ENCODE measurements around the gene SAAL1. TPM values are rescaled to one million over a fixed set of nuclear protein-coding genes. Genes with fewer than 3 reads are reported as not detected.
"Not testable (repeated sequence)": the region's sequence is repeated elsewhere in the genome, so short reads cannot be mapped to it uniquely, and the experiment has no call there.

SAAL1 gene, protein sequence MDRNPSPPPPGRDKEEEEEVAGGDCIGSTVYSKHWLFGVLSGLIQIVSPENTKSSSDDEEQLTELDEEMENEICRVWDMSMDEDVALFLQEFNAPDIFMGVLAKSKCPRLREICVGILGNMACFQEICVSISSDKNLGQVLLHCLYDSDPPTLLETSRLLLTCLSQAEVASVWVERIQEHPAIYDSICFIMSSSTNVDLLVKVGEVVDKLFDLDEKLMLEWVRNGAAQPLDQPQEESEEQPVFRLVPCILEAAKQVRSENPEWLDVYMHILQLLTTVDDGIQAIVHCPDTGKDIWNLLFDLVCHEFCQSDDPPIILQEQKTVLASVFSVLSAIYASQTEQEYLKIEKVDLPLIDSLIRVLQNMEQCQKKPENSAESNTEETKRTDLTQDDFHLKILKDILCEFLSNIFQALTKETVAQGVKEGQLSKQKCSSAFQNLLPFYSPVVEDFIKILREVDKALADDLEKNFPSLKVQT
- total RNA-seq (2014; rRNA removed; shearing (Covaris generic)), result 36.1 and 37.3 TPM in 2 replicates
- polyA plus RNA-seq (2015; cell fraction: cytosol; rRNA removed), result 36.9 and 37.0 TPM in 2 replicates
- polyA plus RNA-seq (2015; cell fraction: nucleus; rRNA removed), result 95.9 and 96.7 TPM in 2 replicates

DNA sequence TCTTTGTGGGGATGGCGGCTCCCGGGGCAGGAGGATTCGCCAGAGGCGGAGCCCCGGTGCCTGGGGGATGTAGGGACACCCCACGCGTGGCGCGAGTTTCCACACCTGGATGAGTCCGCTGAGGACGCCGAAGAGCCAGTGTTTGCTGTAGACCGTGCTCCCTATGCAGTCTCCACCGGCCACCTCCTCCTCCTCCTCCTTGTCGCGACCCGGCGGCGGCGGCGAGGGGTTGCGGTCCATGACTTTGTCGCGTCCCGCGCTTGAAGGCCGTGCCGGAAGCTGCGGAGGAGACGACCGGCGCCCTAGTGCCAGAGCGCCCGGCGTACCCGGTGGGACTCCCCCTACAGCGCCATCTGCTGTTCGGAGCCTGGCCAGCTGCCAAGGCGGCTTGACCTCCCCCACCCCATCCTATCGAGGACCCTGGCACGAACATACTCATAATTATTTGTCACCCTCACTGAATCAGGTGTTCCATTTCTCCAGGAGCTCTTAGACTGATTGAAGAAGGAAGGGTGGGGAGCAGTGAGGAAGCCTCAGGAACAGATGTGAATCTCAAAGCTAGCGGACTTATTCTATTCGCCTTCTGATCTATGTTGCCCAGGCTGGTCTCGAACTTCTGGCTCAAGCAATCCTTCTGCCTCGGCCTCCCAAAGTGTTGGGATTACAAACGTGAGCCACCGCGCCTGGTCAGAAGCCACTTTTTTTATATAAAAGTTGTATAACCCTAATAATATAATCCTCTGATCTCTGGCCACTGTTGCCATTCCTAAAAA, at the start of gene SAAL1:
SAAL1 (minus strand) TSS at position 281 of the 773 bp plus-strand sequence; CDS start at position 240, 41 bp downstream.
- peak; percentile 86 for DNase-seq (ENCODE audit: low read depth, low spot score)
- in situ Hi-C loops (cut with HindIII; ENCODE audit: low pct_unique_long_range_greater_than_20kb, low sequenced_read_pairs), result no loop called here

DNA sequence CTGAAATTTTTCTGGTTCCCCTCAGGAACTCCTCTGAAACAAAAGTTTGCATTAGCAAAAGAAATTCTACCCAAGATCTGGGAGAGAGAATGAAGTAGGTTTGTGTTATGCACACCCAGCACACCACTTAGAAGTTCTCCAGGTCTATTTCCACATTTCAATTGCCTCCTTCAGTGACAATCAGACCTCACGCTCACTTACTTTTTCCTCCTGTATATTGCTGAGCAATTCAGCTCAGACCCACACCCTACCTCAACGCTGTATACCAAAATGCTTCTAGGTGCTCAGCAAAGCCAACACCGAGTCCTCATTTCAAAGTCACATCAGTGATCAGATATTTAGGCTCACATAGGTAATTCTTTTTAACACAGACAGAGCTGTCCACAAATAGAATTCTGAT, 45.7 kb upstream of the SAAL1 start:
- DNase-seq (ENCODE audit: low read depth, low spot score), result no peak

DNA sequence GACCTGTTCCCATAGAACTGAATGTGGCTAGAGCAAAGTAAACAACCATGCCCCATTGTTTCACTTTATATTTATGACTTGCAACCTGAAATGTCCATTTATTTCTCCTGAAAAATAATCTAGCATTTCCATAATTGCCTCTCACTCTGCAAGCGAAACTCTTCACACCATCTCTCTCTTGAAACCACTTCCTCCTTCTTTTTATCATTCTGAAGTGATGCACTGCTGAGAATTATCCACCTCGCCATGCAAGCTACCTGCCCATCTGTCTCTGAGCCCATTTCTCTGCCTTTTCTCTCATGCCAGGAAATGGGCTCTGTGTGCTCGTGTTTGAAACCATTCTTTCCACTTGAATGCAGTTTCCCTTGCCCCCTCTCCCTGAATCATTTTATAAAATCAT, 40.0 kb upstream of the SAAL1 start:
- in situ Hi-C loops (cut with HindIII; ENCODE audit: low pct_unique_long_range_greater_than_20kb, low sequenced_read_pairs), result no loop called here
- no peak for DNase-seq (ENCODE audit: low read depth, low spot score)

More for the DNA sequence above, 45.7 kb upstream of the SAAL1 start:
- in situ Hi-C loops (cut with HindIII; ENCODE audit: low pct_unique_long_range_greater_than_20kb, low sequenced_read_pairs), result no loop called here

DNA sequence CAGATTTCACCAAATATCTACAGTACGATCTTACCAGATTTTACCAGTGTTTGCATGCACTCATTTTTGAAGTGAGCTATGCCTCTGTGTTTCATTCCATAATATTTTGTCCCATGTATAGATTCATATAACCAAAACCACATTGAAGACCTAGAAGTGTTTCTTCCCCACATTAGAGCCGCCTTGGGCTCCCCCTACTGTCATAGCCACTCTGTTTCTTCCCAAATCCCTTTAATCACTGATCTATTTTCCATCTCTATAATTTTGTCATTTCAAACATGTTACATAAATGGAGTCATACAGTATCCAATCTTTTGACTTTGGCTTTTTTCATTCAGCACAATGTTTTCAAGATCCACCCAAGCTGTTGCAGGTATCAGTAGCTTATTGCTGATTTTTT, 39.1 kb upstream of the SAAL1 start:
- DNase-seq (ENCODE audit: low read depth, low spot score), result peak; percentile 62
- in situ Hi-C loops (cut with HindIII; ENCODE audit: low pct_unique_long_range_greater_than_20kb, low sequenced_read_pairs), result no loop called here

DNA sequence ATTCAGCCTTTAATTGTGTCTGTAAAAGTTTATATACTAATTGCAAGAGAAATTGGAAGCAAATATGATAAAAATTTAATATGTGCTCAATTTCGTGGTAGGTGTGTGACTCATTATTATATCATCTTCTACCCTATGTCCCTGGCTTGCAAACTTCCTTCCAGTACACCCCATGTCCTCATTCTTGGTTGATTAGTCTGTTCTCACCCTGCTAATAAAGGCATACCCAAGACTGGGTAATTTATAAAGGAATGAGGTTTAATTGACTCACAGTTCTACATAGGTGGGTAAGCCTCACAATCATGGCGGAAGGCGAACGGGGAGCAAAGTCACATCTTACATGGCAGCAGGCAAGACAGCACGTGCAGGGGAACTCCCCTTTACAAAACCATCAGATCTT, 38.4 kb upstream of the SAAL1 start:
- no peak for DNase-seq (ENCODE audit: low read depth, low spot score)
- in situ Hi-C loops (cut with HindIII; ENCODE audit: low pct_unique_long_range_greater_than_20kb, low sequenced_read_pairs), result no loop called here

DNA sequence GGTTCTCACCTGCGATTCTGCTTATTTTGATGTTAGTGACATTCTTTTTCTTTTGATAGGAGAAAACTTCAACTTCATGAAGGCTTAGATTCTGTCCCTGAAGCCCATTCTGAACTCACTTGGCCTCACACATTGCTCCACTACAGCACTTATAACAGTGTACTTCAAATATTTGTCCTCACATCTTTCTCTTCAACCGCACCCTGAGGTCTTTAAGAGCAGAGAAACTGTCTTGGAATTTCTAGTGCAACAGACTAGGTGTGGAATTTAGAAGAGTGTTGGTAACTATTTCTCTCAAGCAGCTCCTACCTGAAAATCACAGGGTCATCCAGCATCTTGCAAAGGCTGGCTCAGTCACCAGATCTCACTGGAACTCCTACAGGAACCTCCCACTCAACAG, 34.3 kb upstream of the SAAL1 start:
- DNase-seq (ENCODE audit: low read depth, low spot score), result no peak
- in situ Hi-C loops (cut with HindIII; ENCODE audit: low pct_unique_long_range_greater_than_20kb, low sequenced_read_pairs), result no loop called here

DNA sequence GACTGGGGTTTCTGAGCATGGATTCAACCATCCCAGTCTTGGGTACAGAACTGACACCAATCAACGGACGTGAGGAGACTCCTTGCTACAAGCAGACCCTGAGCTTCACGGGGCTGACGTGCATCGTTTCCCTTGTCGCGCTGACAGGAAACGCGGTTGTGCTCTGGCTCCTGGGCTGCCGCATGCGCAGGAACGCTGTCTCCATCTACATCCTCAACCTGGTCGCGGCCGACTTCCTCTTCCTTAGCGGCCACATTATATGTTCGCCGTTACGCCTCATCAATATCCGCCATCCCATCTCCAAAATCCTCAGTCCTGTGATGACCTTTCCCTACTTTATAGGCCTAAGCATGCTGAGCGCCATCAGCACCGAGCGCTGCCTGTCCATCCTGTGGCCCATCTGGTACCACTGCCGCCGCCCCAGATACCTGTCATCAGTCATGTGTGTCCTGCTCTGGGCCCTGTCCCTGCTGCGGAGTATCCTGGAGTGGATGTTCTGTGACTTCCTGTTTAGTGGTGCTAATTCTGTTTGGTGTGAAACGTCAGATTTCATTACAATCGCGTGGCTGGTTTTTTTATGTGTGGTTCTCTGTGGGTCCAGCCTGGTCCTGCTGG, 31.4 kb upstream of the SAAL1 start:
- DNase-seq (ENCODE audit: low read depth, low spot score), result no peak
- in situ Hi-C loops (cut with HindIII; ENCODE audit: low pct_unique_long_range_greater_than_20kb, low sequenced_read_pairs), result no loop called here

DNA sequence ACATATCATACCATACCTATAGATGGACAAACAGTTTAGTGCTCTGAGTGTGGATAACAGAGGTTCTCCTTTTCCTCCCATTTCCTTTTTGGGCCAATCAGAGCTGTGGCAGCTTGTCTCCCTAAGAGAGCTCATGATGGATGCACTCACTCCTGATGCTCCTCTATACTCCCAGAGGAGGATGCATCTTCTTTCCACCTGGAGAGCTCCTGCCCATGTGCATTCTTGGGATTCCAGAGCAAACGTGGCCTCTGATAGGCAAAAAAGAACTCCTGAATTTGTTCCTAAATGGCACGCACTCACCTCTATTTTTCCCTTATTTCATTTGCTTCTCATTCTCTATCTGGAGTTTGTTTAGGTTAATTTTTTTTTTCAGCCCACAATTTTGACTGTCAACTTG, 29.4 kb upstream of the SAAL1 start:
- no peak for DNase-seq (ENCODE audit: low read depth, low spot score)
- in situ Hi-C loops (cut with HindIII; ENCODE audit: low pct_unique_long_range_greater_than_20kb, low sequenced_read_pairs), result no loop called here

DNA sequence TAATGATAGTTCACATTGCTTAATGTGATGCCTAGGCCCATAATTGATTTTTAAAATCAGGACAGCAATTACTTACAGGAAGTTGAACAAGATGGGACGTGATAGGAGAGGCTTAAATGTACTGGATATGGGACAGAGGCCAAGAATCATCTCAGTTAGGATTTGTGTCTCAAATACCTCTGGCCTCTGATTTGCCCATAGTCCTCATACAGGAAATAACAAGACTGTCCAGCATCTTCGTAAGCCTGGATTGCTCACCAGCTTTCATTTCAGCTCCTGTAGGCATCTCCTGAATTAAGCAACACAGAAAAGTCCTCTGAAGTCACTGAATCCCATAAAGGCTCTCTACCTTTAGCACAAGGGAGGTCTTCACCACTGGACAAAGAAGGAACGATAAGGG, 26.5 kb upstream of the SAAL1 start, which contains the start of gene MRGPRX3:
MRGPRX3 (plus strand) TSS at position 231 of the 400 bp plus-strand sequence. CDS start 4,632 bp downstream, outside the sequence.
- DNase-seq (ENCODE audit: low read depth, low spot score), result no peak
- in situ Hi-C loops (cut with HindIII; ENCODE audit: low pct_unique_long_range_greater_than_20kb, low sequenced_read_pairs), result no loop called here

DNA sequence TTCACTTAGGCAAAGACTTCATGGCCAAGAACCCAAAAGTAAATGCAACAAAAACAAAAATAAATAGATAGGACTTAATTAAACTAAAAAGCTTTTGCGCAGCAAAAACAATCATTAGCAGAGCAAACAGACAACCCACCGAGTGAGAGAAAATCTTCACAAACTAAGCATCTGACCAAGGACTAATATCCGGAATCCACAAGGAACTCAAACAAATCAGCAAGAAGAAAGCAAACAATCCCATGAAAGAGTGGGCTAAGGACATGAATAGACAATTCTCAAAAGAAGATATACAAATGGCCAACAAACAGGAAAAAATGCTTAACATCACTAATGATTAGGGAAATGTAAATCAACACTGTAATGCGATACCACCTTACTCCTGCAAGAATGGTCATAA, 25.2 kb upstream of the SAAL1 start:
- in situ Hi-C loops (cut with HindIII; ENCODE audit: low pct_unique_long_range_greater_than_20kb, low sequenced_read_pairs); DNase-seq (ENCODE audit: low read depth, low spot score): not testable (repeated sequence)

DNA sequence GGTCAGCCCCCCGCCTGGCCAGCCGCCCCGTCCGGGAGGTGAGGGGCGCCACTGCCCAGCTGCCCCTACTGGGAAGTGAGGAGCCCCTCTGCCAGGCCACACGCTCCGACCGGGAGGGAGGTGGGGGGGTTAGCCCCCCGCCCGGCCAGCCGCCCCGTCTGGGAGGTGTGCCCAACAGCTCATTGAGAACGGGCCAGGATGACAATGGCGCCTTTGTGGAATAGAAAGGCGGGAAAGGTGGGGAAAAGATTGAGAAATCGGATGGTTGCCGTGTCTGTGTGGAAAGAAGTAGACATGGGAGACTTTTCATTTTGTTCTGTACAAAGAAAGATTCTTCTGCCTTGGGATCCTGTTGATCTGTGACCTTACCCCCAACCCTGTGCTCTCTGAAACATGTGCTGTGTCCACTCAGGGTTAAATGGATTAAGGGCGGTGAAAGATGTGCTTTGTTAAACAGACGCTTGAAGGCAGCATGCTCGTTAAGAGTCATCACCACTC, 15.5 kb upstream of the SAAL1 start:
- in situ Hi-C loops (cut with HindIII; ENCODE audit: low pct_unique_long_range_greater_than_20kb, low sequenced_read_pairs), result not testable (repeated sequence)
- DNase-seq (ENCODE audit: low read depth, low spot score), result peak; percentile 58

DNA sequence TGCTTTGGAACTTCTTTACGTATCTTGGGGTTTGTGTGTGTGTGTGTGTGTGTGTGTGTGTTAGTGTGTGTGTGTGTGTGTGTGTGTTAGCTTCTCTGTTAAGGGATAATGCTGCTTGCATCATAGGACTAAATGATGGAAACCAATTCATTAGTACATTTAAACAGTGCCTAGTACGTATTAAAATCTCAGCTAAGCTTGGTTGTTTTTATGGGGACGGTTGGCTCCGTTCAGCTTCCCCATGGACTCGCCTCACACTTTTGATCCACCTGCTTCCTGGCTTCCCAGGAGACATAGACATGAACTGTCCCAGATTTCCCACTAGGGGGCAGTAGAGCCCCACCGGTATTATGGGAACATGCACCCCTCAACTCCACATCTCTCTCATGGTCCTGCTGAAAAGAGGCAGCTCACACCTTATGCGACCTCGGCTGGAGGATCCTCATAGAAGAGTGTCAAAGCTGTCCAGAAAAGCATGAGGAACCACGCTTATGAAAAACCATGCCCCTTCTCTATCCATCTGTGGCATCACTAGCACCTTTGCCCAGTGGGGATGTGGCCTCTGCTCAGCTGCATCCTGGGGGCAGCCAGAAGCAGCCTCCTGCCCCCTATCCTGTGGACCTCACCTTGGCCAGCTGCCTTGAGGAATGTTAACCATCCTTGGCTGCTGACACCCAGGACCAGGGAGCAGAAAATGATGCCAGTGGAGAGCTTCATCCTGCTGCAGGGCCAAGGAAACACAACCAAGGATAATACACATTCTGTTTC, 9.7 kb upstream of the SAAL1 start:
- peak; percentile 89 for DNase-seq (ENCODE audit: low read depth, low spot score)
- in situ Hi-C loops (cut with HindIII; ENCODE audit: low pct_unique_long_range_greater_than_20kb, low sequenced_read_pairs), result no loop called here

DNA sequence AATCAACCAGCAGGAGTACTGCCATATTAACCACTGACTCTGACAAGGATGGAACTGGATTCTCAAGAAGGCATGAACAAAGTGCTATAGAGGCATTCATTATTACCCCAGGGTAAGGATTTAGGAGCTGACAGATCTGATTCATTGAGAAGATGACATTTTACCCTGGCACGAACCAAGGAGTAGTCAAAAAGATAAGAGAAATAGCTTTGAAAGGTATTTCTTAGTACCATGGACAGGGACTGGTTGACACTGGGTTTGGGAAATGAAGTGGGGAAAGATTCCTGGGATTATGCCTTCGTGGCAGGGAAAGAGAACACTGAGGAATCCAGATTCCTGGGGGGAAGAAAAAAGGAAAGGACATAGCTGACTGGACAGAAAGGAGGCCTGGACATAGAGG, 5.1 kb upstream of the SAAL1 start:
- in situ Hi-C loops (cut with HindIII; ENCODE audit: low pct_unique_long_range_greater_than_20kb, low sequenced_read_pairs), result no loop called here

DNA sequence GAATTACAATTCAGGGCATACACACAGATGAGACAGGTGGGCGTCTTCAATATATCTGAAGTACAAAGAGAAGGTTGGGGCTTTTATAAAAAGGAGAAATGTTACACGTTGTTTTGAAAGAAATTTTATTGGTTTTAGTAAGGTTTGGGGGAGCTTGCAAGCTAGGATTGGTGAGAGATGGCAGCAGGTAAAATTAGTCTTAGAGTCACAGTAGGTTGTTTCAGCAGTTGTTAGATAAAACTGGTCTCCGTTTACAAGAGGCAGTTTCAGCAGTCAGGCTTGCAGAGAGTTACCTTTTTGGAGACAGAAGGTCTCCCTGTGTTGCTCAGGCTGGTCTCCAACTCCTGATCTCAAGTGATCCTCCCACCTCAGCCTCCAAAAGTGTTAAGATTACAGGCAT, 2.4 kb upstream of the SAAL1 start:
- in situ Hi-C loops (cut with HindIII; ENCODE audit: low pct_unique_long_range_greater_than_20kb, low sequenced_read_pairs), result no loop called here
- no peak for DNase-seq (ENCODE audit: low read depth, low spot score)

More for the DNA sequence above, 5.1 kb upstream of the SAAL1 start:
- no peak for DNase-seq (ENCODE audit: low read depth, low spot score)

DNA sequence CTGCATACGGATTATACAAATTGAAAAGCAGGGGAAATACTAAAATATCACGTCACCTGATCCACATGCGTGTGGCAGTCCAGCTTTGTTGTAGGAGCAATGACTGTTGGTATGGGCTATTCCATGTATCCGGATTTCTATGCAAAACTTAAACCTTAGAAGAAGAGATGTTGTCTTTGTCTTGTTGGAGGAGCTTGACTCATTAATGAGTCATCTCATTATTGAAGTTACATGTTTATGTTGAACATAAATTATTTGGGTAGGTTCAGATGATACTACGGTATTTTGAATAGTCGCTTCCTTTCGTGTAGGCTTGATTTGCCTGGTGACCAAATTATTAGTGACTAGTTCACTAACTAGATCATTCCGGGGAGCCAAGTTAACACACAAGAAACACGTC, 806 bp upstream of the SAAL1 start:
- DNase-seq (ENCODE audit: low read depth, low spot score), result no peak
- in situ Hi-C loops (cut with HindIII; ENCODE audit: low pct_unique_long_range_greater_than_20kb, low sequenced_read_pairs), result no loop called here

DNA sequence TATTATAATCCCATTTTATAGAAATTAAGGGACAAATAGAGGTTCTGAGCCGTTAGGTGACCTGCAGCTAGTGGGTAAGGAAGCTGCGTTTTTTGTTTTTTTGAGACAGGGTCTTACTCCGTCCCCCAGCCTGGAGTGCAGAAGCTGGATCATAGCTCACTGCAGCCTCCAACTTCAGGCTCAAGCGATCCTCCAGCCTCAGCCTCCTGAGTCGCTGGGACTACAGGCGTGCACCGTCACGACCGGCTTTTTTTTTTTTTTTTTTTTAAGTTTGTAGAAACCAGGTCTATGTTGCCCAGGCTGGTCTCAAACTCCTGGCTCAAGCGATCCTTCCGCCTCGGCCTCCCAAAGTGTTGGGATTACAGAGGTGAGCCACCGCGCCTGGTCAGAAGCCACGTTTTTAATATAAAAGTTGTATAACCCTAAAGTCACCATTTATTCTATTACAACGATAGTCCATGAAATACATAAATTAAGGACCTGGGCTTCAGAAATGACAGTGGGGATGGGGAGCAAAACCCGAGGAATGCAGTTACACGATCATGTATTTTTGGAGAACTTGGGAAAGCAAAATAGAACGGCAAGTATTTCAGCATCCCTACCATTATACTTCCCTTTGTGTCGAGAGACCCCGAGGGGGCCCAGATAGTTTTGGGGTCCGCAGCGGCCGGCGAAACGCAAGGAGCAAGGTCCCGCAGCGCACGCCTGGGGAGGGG, 638 bp downstream of the SAAL1 start:
- DNase-seq (ENCODE audit: low read depth, low spot score), result no peak
- in situ Hi-C loops (cut with HindIII; ENCODE audit: low pct_unique_long_range_greater_than_20kb, low sequenced_read_pairs), result no loop called here
